AG09309 (cell line): ENCODE measurements around the gene PLOD3.

Source experiments
- DNase-seq: peaks from one replicate; pipeline ENCODE4 v3.0.0-alpha.2; 2010; ENCODE audit warnings: low read depth
- H3K4me3 ChIP-seq: 2 replicates; pipeline ENCODE4 v1.5.1; 2011; ENCODE audit warnings: mild to moderate bottlenecking, low read depth, low read length, moderate library complexity; ENCODE audit not compliant: control insufficient read depth
- TF ChIP-seq, protein P1 (sequence below): IDR thresholded peaks from 2 replicates; pipeline ENCODE4 v1.5.1; 2011; ENCODE audit warnings: mild to moderate bottlenecking, low read depth, low read length, inconsistent platforms; ENCODE audit not compliant: insufficient read depth, control insufficient read depth; ENCODE audit errors: missing control alignments

The PLOD3 gene

DNA sequence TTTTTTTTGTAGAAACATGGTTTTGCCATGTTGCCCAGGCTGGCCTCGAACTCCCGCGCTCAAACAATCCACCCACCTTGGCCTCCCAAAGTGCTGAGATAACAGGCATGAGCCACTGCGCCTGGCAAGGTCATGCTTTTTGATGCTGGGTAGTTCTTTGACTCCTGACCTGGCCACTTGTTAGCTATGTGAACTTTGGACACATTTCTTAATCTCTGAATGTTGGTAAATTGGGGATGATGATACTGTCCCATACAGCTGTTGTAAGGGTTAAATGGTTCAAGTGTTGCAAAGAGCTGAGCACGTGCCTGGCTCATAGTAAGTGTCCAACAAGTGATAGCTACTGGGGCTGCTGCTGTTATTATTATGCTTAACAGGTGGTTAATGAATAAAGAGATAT, 2.9 kb upstream of the PLOD3 start:
- TF ChIP-seq, protein P1, sequence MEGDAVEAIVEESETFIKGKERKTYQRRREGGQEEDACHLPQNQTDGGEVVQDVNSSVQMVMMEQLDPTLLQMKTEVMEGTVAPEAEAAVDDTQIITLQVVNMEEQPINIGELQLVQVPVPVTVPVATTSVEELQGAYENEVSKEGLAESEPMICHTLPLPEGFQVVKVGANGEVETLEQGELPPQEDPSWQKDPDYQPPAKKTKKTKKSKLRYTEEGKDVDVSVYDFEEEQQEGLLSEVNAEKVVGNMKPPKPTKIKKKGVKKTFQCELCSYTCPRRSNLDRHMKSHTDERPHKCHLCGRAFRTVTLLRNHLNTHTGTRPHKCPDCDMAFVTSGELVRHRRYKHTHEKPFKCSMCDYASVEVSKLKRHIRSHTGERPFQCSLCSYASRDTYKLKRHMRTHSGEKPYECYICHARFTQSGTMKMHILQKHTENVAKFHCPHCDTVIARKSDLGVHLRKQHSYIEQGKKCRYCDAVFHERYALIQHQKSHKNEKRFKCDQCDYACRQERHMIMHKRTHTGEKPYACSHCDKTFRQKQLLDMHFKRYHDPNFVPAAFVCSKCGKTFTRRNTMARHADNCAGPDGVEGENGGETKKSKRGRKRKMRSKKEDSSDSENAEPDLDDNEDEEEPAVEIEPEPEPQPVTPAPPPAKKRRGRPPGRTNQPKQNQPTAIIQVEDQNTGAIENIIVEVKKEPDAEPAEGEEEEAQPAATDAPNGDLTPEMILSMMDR, result no peak
- H3K4me3 ChIP-seq, result no peak overlapping the region
- no peak for DNase-seq

DNA sequence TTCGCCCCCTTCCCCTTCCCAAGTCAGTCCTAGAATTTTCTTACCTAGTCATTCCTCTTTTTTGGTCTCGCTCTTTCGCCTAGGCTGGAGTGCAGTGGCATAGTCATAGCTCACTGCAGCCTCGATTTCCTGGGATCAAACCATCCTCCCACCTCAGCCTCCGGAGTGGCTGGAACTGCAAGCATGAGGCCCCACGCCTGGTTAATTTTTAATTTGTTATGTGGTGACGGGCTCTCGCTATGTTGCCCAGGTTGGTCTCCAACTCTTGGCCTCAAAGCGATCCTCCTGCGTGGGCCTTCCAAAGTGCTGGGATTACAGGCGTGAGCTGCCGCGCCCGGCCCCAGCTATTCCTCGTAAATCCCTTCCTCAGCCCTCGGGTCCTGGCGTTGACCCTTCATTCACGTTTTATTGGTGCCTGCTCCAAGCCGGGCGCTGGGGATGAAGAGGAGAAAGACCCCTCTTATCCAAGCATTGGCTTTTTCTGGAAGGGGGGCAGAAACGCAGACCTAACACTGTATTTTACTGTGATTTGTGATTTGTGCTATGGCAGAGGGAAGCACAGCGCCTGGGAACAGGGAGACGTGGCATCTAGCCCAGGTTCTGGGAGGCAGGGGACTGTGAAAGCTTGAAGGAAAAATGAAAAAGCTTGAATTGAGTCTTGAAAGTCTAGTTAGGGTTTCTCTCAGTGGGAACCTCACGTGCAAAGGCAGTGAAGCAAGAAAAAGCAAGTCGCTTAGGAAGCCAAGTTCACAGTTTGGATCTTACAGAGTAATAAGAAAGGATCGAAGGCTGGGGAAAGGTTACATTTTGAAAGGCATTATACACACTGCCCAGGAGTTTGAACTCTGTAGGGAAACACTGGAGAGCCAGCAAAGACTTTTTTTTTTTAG, 1.1 kb upstream of the PLOD3 start:
- DNase-seq, result no peak
- TF ChIP-seq, protein P1, result no peak
- H3K4me3 ChIP-seq, result peak overlapping the region; percentile 96

DNA sequence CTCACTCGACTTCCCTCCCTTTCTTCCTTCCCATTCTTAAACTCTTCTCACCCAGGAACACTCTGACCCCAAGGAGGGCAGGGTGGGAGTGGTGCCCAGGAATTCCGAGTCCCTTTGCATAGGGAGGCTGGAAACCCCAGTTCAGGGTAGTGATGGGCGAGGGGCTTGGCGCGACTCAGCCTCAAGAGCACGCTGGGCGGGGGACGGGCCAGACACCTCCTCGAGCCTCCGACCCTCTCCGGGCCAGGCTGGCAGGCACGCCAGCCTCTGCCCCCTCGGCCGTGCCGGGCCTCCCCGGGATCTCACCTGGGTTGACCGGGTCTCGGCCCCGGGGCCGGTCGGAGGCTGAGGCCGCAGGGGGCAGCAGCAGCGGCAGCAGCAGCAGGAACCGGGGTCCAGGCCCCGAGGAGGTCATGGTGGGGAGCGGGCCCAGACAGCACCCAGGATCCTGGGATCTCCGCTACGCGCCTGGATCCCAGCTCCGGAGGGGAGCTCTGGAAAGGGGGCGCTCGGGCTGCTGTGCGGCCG, 457 bp downstream of the PLOD3 start:
- DNase-seq, result no peak
- H3K4me3 ChIP-seq, result peak overlapping the region; percentile 96
- TF ChIP-seq, protein P1, result peak; percentile 2

DNA sequence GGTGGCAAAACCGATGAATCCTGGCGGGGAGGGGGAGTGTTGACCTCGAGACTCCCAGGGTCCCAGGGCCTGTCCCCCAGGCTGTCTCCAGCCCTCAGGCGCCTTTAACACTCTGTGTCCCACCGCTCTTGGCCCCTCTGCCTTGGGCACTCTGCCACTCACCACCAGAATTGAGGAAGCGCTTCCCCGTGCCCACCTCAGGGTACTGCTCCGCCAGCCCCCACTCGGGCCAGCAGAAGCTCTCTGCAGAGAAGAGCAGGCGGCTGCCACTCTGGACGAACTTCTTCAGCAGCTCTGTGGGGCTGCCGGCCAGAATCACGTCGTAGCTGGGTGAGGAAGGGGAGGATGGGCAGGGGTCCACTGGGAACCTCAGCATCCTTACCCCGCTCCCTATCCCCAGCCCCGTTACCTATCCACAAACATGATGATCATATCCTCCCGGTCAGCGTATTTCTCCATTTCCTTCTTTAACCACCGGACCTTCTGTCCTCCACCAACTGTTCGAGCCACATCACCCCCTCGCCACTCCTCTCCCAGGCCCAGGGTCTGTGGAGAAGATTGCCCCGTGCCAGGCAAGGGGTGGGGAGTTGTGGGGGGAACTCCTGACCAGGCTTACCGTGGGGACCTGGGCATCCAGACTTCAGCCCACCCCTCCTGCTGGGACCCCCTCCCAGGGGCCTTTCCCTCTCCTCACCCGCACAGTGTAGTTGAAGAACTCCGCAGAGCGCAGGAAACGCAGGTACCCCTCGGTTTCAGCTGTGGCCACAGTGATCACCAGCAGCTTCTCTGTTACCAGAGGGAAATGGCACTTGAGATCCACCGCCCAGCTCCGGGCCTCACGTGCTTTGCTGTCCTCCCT, 1.2 kb downstream of the PLOD3 start:
- no peak for DNase-seq
- TF ChIP-seq, protein P1, result no peak
- peak overlapping the region; percentile 96 for H3K4me3 ChIP-seq

DNA sequence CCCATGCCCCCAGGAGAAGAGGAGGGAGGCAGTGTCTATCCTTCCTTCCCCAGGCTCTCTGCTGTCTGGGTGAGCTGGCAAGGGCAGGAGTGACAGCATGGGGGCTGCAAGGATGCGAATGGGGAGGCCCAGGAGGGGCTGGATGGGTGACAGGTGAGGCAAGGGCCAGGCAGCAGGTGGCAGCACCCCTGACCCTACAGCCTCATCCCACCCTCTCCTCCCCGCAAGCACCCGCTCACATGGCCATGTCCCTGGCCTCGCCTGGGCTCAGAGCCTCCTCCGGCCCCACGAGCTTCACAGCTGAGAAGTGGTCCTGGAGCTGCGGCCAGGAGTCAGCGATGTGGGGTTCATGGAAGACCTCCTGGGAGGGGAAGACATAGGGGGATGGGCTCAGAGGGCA, 5.4 kb downstream of the PLOD3 start:
- no peak overlapping the region for H3K4me3 ChIP-seq
- DNase-seq, result no peak
- TF ChIP-seq, protein P1, result no peak

DNA sequence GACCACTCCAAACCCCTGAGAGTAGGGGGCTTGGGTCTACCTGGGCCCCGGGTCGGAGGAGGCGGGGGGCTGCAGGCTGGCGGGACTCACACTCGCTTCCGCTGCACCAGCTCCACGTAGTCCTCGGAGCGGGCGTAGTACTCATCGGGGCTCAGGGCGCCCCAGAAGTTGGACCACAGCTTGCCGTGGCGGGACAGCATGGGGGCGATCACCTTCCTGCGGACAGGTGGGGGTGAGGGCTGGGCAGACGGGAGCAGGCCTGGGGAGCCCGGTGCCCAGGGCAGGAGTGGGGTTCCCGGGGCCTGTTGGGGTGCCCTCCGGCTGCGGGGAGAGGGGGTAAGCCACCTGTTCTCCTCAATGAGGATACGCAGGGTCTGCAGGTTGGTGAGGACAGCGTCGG, 5.9 kb downstream of the PLOD3 start:
- no peak for DNase-seq
- no peak overlapping the region for H3K4me3 ChIP-seq
- TF ChIP-seq, protein P1, result no peak
